Measurements from ENCODE around the gene EXOSC7. TPM values are rescaled to one million over a fixed set of nuclear protein-coding genes. Genes with fewer than 3 reads are reported as not detected.

The EXOSC7 gene
- total RNA-seq, 4 donors from 2014 or later = 20.3 to 46.4 (median 38.8) TPM

- DNase-seq = no peak
- Histone ChIP-seq H3K4me1 (peaks cover 0 to 5% (median under 1%) of the 10 kb centered on the region in 4 donors), H3K27me3 (no peaks in the 10 kb centered on the region), H3K27ac (no peak overlapping the region), H3K4me3 (no peak overlapping the region), H3K9me3 (no peaks in the 10 kb centered on the region), H3K36me3 (no peaks in the 10 kb centered on the region)
- intact Hi-C loops (cut with DNase I; ENCODE audit: low total_unique reads) = no loop called here
- no peak for TF ChIP-seq EP300 (IDR thresholded peaks at IDR 0.05; ENCODE audit: low read depth)
- TF ChIP-seq POLR2AphosphoS5 (IDR thresholded peaks at IDR 0.05) = no peak
- no peak for TF ChIP-seq POLR2A (IDR thresholded peaks at IDR 0.05)
- TF ChIP-seq CTCF (IDR thresholded peaks at IDR 0.05) = no peak
- in situ Hi-C loops (cut with MboI; ENCODE audit: low pct_ligation_motif_present in 1 of 4, low pct_unique_long_range_greater_than_20kb in 1 of 4, low sequenced_read_pairs in 3 of 4) = no loop called here
- WGBS, 2 donors (ENCODE audit: low coverage in 1 of 2) = 74 to 83% methylated on average over 1 to 5 of the region's 5 CpGs
Measured at GRCh38 chr3:45017821-45018220, 41.8 kb downstream of the EXOSC7 start.

- Histone ChIP-seq H3K36me3 (no peaks in the 10 kb centered on the region), H3K9me3 (no peaks in the 10 kb centered on the region), H3K27ac (no peak overlapping the region), H3K4me1 (peaks cover under 1 to 13% (median 4%) of the 10 kb centered on the region in 4 donors), H3K4me3 (no peak overlapping the region), H3K27me3 (no peaks in the 10 kb centered on the region)
- in situ Hi-C loops (cut with MboI; ENCODE audit: low pct_ligation_motif_present in 1 of 4, low pct_unique_long_range_greater_than_20kb in 1 of 4, low sequenced_read_pairs in 3 of 4) (no loop called here), intact Hi-C loops (cut with DNase I; ENCODE audit: low total_unique reads) (no loop called here)
- 77 to 91% methylated on average over 8 of the region's 8 CpGs for whole genome bisulfite sequencing, 2 donors (ENCODE audit: low coverage in 1 of 2)
- DNase-seq = no peak
- TF ChIP-seq POLR2AphosphoS5 (IDR thresholded peaks at IDR 0.05) (no peak), POLR2A (IDR thresholded peaks at IDR 0.05) (no peak), CTCF (IDR thresholded peaks at IDR 0.05) (no peak), EP300 (IDR thresholded peaks at IDR 0.05; ENCODE audit: low read depth) (no peak)
Measured at GRCh38 chr3:45020534-45020933, 44.5 kb downstream of the EXOSC7 start.

GRCh38 chr3:45021524-45022297 is 45.7 kb downstream of the EXOSC7 start:
- Histone ChIP-seq H3K4me3 (no peak overlapping the region), H3K9me3 (no peaks in the 10 kb centered on the region), H3K36me3 (no peaks in the 10 kb centered on the region), H3K4me1 (peaks cover 10 to 25% (median 14%) of the 10 kb centered on the region in 4 donors), H3K27me3 (no peaks in the 10 kb centered on the region), H3K27ac (no peak overlapping the region)
- no peak for DNase-seq
- TF ChIP-seq CTCF (IDR thresholded peaks at IDR 0.05) (no peak), EP300 (IDR thresholded peaks at IDR 0.05; ENCODE audit: low read depth) (no peak), POLR2A (IDR thresholded peaks at IDR 0.05) (no peak), POLR2AphosphoS5 (IDR thresholded peaks at IDR 0.05) (no peak)
- 70 to 100% methylated on average over 2 to 12 of the region's 12 CpGs for WGBS, 2 donors (ENCODE audit: low coverage in 1 of 2)
- in situ Hi-C loops (cut with MboI; ENCODE audit: low pct_ligation_motif_present in 1 of 4, low pct_unique_long_range_greater_than_20kb in 1 of 4, low sequenced_read_pairs in 3 of 4) = no loop called here
- intact Hi-C loops (cut with DNase I; ENCODE audit: low total_unique reads) = no loop called here

- Histone ChIP-seq H3K36me3 (no peaks in the 10 kb centered on the region), H3K27ac (no peak overlapping the region), H3K4me1 (peaks cover 10 to 34% (median 16%) of the 10 kb centered on the region in 4 donors), H3K4me3 (no peak overlapping the region), H3K27me3 (no peaks in the 10 kb centered on the region), H3K9me3 (no peaks in the 10 kb centered on the region)
- in situ Hi-C loops (cut with MboI; ENCODE audit: low pct_ligation_motif_present in 1 of 4, low pct_unique_long_range_greater_than_20kb in 1 of 4, low sequenced_read_pairs in 3 of 4) = no loop called here
- WGBS, 2 donors (ENCODE audit: low coverage in 1 of 2) = 42 to 54% methylated on average over 2 to 3 of the region's 3 CpGs
- DNase-seq = no peak
- TF ChIP-seq POLR2A (IDR thresholded peaks at IDR 0.05) = no peak
- TF ChIP-seq CTCF (IDR thresholded peaks at IDR 0.05) = no peak
- no peak for TF ChIP-seq EP300 (IDR thresholded peaks at IDR 0.05; ENCODE audit: low read depth)
- no peak for TF ChIP-seq POLR2AphosphoS5 (IDR thresholded peaks at IDR 0.05)
- intact Hi-C loops (cut with DNase I; ENCODE audit: low total_unique reads) = no loop called here
Measured at GRCh38 chr3:45023675-45024074, 47.6 kb downstream of the EXOSC7 start.

Measured in transverse colon (tissue), 4 donors.